OCI-LY3 (cell line): ENCODE results near the gene WDR27.

ENCODE experiments used
- H2AFZ ChIP-seq: fragments of 200-600, 300-600 bp; shearing (Covaris generic); 2 replicates; pipeline ENCODE4 v1.6.0; 2014; ENCODE audit warnings: antibody characterized with exemption, low read depth, low read length
- H3K27ac ChIP-seq: fragments of 200-600, 300-600 bp; sonication (generic); 2 replicates; pipeline ENCODE4 v1.5.1; 2014; ENCODE audit warnings: mild to moderate bottlenecking, low read length, moderate library complexity, mixed read lengths
- H3K27me3 ChIP-seq: fragments of 200-600, 300-600 bp; sonication (generic); 2 replicates; pipeline ENCODE4 v1.6.1; 2014; ENCODE audit warnings: low read depth, low read length, mixed read lengths
- H3K36me3 ChIP-seq: fragments of 200-600, 300-600 bp; sonication (generic); replicated peaks from 2 replicates; pipeline ENCODE3; 2014; ENCODE audit warnings: low read depth, low read length, mixed read lengths
- H3K4me1 ChIP-seq: fragments of 300-600, 200-600 bp; sonication (generic); 2 replicates; pipeline ENCODE4 v1.6.1; 2014; ENCODE audit warnings: low read length, mixed read lengths
- H3K4me2 ChIP-seq: fragments of 200-600, 300-600 bp; sonication (generic); 2 replicates; pipeline ENCODE4 v1.6.1; 2014; ENCODE audit warnings: low read length, mixed read lengths
- H3K4me3 ChIP-seq: fragments of 300-600, 200-600 bp; sonication (generic); 2 replicates; pipeline ENCODE4 v1.5.1; 2014; ENCODE audit warnings: antibody characterized with exemption, mild to moderate bottlenecking, low read length, moderate library complexity
- H3K79me2 ChIP-seq: fragments of 300-600, 200-600 bp; shearing (Covaris generic); 2 replicates; pipeline ENCODE4 v1.6.1; 2014; ENCODE audit warnings: mild to moderate bottlenecking, low read length, mixed read lengths
- H3K9ac ChIP-seq: fragments of 300-600, 200-600 bp; shearing (Covaris generic); 2 replicates; pipeline ENCODE4 v1.6.0; 2014; ENCODE audit warnings: mild to moderate bottlenecking, low read length, moderate library complexity
- H3K9me3 ChIP-seq: fragments of 200-600, 300-600 bp; shearing (Covaris generic); 2 replicates; pipeline ENCODE4 v1.6.1; 2014; ENCODE audit warnings: low read length, mixed read lengths; ENCODE audit not compliant: insufficient read depth
- H4K20me1 ChIP-seq: fragments of 200-600, 300-600 bp; sonication (generic); 2 replicates; pipeline ENCODE4 v1.6.1; 2016; ENCODE audit warnings: low read length, mixed read lengths; ENCODE audit not compliant: insufficient read depth
- CTCF ChIP-seq: fragments of 200-600, 300-600 bp; sonication (generic); IDR thresholded peaks from 2 replicates; pipeline ENCODE4 v1.5.1; 2014; ENCODE audit warnings: antibody characterized with exemption, low read length, low read depth
- EZH2phosphoT487 ChIP-seq: fragments of 200-600 bp; shearing (Covaris generic); IDR thresholded peaks from 2 replicates; pipeline ENCODE4 v1.6.1; 2018; ENCODE audit warnings: antibody characterized with exemption, mixed run types, low read depth

The WDR27 gene

GRCh38 chr6:169654598-169655391 is 47.0 kb downstream of the WDR27 start:
- H3K27me3 ChIP-seq: no peaks in the 10 kb centered on the region
- H3K79me2 ChIP-seq: no peaks in the 10 kb centered on the region
- peak overlapping the region; percentile 54 for H3K9ac ChIP-seq
- peak overlapping the region; percentile 81 for H3K4me3 ChIP-seq
- peak overlapping the region; percentile 99 for H3K4me2 ChIP-seq
- H3K36me3 ChIP-seq: no peaks in the 10 kb centered on the region
- TF ChIP-seq EZH2phosphoT487 (no peak), CTCF (peak; percentile 50)
- H3K27ac ChIP-seq: no peak overlapping the region
- peaks cover 6% of the 10 kb centered on the region; the same call in 1 of the 2 replicates for H3K4me1 ChIP-seq
- no peaks in the 10 kb centered on the region for H3K9me3 ChIP-seq
- peak overlapping the region; percentile 83 for H2AFZ ChIP-seq
- no peaks in the 10 kb centered on the region for H4K20me1 ChIP-seq

- Histone ChIP-seq H2AFZ (peak overlapping the region; percentile 83; the same call in 1 of the 2 replicates), H3K9ac (no peak overlapping the region), H3K9me3 (no peaks in the 10 kb centered on the region), H4K20me1 (no peaks in the 10 kb centered on the region), H3K4me2 (no peak overlapping the region; the same call in 1 of the 2 replicates), H3K79me2 (no peaks in the 10 kb centered on the region), H3K27me3 (no peaks in the 10 kb centered on the region), H3K4me1 (peaks cover 6% of the 10 kb centered on the region; the same call in 1 of the 2 replicates), H3K27ac (no peak overlapping the region), H3K4me3 (no peak overlapping the region), H3K36me3 (no peaks in the 10 kb centered on the region)
- TF ChIP-seq CTCF (no peak), EZH2phosphoT487 (no peak)
These were observed 48.1 kb downstream of the WDR27 start for GRCh38 chr6:169653691-169654090.

GRCh38 chr6:169652896-169653295 is 48.9 kb downstream of the WDR27 start:
- Histone ChIP-seq H3K4me1 (peaks cover 6% of the 10 kb centered on the region; the same call in 1 of the 2 replicates), H3K4me2 (no peak overlapping the region), H4K20me1 (no peaks in the 10 kb centered on the region), H3K27me3 (no peaks in the 10 kb centered on the region), H3K79me2 (no peaks in the 10 kb centered on the region), H3K9me3 (no peaks in the 10 kb centered on the region), H3K9ac (no peak overlapping the region), H3K4me3 (no peak overlapping the region), H2AFZ (no peak overlapping the region), H3K27ac (no peak overlapping the region), H3K36me3 (no peaks in the 10 kb centered on the region)
- TF ChIP-seq CTCF (no peak), EZH2phosphoT487 (no peak)

- H3K36me3 ChIP-seq: no peaks in the 10 kb centered on the region
These were observed 50.3 kb downstream of the WDR27 start for GRCh38 chr6:169651498-169651897.

More at GRCh38 chr6:169651498-169651897, 50.3 kb downstream of the WDR27 start:
- Histone ChIP-seq H3K27ac (no peak overlapping the region), H3K4me1 (peaks cover 6% of the 10 kb centered on the region; the same call in 1 of the 2 replicates), H3K27me3 (no peaks in the 10 kb centered on the region), H3K4me3 (no peak overlapping the region), H4K20me1 (no peaks in the 10 kb centered on the region), H2AFZ (no peak overlapping the region), H3K79me2 (no peaks in the 10 kb centered on the region), H3K4me2 (no peak overlapping the region), H3K9ac (no peak overlapping the region), H3K9me3 (no peaks in the 10 kb centered on the region)
- TF ChIP-seq CTCF (no peak), EZH2phosphoT487 (no peak)
